ENCODE measurements around the gene ZNF423.

Gene ZNF423

DNA sequence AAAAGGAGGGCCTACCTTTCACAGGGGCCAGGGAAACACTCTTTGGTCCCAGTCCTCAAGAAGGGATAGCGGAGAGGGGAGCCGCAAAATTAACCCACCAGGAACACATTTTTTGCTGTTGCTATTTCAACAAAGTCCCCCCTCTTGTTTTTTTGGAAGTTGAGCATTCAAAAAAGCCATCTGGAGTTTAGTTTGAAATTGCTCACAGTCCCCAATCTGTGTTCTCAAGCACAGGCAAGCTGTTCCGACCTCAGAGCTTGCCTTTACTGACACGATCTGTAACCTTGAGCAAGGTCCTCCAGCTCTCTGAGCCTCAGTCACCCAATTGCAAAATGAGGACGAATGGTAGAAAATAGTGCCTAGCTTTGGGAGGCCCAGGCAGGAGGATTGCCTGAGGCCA lies 131.1 kb downstream of the ZNF423 start:
- no peak for DNase-seq (ENCODE audit: low read depth)

DNA sequence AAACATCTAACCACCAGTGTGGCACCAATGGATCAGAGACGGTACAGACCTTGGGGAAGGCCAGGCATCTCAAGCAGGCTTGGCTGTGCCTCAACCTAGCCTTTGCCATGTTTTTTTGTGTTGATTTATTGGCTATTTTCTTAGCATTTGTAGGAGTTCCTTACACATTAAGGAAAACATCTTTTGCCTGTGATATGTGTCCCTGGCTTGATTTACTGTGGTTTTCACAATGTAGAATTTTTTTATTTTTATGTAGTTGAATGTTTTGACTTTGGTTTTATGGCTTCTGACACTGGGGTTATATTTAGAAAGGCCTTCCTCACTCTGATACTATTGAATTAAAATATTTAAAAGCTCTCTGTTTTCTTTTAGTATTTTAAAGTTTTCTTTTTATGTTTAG lies 132.6 kb downstream of the ZNF423 start:
- DNase-seq (ENCODE audit: low read depth): no peak

DNA sequence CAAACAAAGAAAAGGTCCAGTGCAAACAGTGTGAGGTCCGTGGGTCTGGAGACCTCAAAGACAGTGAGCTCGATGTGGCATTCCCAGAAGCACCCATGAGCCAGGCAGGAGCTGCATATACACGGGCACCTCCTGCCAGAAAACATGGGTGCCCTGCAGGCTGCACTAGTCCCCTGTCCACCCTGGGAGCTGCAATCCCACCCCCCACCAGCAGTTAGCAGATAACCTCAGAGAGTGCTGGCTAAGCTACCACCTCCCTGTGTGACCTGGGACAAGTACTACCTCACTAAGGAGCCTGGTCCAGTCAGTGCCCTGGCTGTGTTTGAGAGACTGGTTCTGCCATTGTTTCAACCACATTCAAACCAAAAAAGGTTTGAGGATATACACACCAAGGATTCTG lies 135.7 kb downstream of the ZNF423 start:
- no peak for DNase-seq (ENCODE audit: low read depth)

DNA sequence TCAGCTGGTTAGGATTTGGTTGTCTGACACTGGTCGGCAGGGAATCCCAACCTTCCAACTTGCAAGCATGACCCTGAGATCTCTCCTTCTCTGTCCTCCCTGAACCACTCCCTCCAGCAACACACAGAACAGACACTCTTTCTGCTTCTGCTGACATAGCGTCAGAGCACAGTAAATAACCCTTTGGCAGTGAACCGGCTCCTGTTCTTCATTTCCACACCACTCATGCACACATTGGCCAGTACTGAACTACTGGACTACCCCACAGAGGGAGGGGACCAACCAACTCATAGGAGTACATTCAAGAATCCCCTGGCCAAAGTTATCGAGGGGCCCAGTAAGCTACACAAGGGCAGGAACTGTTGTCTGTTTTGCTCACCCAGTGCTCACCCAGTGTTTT lies 138.2 kb downstream of the ZNF423 start:
- no peak for DNase-seq (ENCODE audit: low read depth)

DNA sequence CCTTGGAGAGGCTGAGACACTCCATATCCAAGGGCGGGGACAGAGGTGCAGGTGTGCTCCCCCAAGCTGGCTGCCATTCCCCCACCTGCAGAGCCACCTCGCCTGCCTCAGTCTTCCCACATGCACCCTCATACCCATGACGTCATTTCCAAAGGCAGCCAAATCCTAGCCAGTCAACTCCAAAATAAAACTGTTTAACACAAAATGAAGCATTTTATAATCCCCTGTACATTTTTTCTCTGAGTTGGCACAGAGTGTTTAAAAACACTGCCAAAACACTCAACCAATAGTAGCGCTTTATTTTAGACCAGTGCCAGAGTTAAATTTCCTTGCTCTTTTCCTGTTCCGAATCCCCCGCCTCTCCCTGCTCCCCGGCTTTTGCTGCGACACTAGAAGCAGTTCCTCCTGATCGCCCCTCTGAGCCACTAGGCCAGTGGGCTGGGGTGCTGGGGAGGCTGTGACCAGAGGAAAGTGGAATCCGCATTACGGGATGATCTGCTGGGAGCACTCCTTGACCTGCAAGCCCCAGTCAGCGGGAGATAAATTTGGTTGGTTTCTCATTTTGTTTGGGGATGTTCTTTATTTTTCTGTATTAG lies 139.5 kb downstream of the ZNF423 start:
- no peak for DNase-seq (ENCODE audit: low read depth)

DNA sequence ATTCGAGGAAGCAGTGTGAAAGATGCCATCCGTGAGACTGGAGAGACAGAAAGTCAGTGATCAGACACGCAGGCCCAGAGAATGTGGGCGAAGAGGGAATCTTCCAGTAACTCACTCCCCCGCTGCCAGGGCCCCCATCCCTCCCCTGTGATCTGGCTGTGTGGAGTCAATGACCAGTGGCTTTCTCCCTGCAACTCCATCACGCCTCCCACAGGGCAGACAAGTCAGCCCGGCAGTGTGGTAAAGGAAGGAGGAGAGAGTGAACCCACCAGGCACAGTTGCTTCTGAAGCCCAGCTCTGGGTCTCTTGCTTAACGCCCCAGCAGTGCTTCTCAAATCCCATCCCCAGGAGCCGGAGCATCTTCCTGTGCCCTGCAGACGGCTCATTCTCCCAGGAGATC lies 142.1 kb downstream of the ZNF423 start:
- DNase-seq (ENCODE audit: low read depth): no peak

DNA sequence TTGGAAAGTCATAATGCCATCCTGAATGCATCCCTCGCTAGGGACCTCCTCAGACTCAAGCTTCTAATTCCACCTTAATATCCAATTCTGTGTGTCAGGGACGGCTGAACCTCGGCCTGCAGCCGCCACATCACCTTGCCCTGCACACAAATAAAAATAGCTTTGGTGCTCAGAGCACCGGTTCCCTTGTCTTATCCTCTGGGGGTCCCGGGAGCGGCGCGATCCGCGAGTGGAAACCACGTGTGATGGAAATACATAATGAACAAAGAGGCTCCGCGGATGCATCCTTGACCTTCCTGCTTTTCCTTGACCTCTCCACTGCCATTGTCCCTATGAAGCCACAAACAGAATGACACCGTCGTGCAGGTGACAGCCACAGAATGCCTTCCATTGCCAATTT lies 143.4 kb downstream of the ZNF423 start:
- DNase-seq (ENCODE audit: low read depth): no peak

DNA sequence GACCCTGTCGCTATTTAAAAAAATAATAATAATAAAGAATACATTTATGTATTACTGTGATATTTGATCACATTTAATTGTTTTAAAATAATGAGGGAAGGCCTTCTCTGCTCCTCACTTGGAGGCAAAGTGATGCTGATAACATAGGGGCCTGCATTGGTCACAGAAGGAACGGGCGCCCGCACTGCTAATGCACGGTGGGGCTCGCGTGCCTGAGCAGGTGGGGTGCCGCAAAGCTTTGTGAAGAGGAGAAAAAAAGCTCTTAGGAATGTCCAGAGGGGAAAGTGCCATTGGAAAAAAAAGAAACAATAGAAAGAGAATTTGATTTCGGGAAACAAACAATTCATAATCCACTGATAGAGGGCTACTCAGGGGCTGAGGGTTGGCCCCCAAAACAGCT lies 143.8 kb downstream of the ZNF423 start:
- DNase-seq (ENCODE audit: low read depth): no peak

DNA sequence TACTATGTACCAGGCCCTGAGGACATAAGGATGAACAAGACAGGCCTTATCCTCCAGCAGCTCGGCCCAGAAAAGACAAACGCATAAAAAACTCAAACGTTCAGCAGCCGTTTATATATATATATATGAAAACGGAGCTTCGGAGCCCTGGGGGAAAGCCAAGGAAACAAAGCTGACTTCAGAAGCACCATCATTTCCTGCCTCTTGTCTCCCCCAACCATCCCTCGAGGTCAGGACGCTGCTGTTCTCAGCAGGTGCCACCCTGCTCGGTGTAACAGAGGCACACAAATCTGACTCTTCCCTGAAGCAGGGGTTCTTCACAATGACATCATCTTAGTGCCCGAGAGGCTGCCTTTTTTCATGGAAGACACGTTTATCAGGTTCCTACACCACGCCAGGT lies 146.9 kb downstream of the ZNF423 start:
- no peak for DNase-seq (ENCODE audit: low read depth)

DNA sequence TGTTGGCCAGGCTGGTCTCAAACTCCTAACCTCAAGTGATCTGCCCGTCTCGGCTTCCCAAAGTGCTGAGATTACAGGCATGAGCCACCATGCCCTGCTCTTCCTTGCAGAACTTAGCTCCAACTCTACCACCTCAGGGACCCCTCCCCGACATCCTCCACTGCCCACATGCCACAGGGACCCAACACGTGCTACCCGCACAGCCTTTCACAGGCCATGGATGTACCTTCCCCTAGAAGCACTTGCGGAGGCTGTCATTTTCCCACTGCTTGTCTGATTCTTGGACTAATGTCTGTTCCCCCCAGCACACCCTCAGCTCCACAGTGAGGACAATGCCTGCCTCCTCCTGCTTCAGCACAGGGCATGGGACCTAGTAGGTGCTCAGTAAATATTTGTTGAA lies 147.4 kb downstream of the ZNF423 start:
- DNase-seq (ENCODE audit: low read depth): no peak

DNA sequence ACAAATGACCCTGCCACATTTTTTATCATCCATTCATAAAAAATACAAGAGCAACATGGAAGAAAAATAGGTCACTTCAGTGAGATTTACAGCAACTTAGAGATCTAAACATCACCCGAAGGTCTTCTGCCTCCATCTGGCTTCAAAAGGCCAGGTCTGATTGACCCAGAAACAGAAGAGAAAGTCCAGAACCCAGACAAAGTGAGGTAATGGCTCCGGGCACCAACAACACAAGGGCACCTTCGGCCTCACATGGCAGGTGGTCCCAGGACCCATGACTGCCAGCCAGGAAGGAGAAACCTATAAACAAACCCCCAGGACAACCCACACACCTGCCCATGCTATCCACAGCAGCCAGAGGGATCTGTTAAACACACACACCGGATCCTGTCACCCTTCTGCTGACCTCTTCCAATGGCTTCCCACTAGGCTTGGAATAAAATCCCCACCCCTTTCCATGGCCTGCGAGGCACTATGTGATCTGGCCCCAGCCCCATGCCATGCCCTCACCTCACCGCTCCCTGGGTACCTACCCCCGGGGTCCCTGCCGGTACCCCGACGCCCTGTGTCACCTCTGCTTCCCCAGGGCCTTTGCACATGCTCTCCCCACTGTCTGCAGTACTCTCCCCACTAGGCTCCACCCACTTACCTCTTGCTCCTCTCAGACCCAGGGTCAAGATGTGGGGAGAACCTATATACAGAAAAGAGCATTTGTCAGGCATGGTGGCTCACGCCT lies 149.1 kb downstream of the ZNF423 start:
- DNase-seq (ENCODE audit: low read depth): no peak

DNA sequence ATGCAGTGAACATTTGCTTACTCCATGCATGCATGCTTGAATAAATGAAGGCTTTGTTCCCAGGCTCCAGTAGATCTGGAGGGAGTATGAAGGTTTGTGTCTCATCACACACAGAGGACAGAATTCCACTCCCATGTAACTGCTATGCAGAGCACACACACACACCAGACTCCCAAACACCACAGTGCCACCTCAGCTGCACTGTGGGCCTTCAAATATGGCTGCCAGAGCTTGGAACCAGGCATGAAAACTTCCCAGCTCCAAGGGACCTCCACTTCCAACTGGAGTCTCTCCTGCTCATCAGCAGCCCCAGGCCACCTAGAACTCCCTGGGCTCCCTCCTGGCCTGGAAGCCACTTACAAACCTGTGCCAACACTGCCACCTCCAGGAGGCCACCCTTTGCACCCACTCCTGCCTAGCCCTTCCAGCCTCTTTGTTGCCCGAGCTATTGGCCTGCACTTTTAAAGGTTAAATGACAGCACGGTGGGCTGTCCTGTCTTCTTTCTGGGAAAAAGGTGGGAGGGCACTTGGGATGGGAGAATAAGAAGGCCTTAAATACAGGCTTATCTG lies 151.2 kb downstream of the ZNF423 start:
- DNase-seq (ENCODE audit: low read depth): peak; percentile 10

DNA sequence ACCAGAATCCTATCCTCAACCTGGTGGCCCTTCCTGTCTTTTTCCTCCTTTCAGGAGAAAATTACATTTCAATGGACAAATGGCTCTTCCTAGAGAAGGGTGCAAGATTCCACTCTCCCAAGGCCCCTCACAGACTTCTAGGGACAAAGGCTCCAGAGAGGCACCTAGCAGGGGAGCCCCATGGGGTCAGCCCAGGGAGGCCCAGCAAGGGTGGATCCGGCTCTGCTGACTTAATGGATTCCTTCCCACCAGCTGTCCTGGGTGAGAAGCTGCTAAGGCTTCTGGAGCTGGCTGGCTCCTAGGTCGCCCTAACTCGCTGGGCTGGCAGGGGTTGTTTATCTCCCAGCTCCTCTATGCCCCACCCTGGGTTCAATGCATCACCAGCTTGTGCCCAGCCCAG lies 152.4 kb downstream of the ZNF423 start:
- no peak for DNase-seq (ENCODE audit: low read depth)

DNA sequence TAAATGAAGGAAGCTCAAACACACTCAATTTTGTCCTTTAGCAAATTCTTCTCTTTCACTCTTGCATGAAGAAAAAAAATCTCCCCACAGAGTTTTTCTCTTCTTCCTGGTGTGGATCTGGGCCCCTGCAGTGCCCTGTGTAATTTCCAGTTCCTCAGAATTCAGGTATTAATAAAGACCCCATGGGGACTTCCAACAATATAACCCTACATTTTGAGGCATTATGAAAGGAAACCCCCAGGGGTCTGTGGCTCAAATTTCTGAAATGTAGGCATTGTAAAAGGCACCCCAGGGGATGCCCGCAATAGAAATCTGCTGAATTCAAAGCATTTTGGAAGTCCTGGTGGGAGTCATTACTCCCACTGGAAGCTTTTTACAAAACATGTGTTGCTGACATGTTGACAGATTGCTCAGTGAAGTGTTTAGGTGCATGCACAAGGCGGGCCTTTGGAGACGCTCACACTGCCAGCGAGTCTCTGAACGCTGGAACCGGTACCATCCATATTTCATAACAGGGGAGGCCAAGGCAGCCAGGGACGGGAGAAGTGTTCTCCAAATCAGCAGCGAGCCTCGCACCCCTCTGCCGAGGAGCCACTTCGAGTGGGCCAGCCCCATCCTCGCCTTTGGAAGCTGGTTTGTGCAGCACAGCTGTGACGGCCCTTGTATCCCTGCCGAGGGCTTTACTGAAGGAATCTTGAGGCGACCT lies 154.0 kb downstream of the ZNF423 start:
- peak; percentile 20 for DNase-seq (ENCODE audit: low read depth)

DNA sequence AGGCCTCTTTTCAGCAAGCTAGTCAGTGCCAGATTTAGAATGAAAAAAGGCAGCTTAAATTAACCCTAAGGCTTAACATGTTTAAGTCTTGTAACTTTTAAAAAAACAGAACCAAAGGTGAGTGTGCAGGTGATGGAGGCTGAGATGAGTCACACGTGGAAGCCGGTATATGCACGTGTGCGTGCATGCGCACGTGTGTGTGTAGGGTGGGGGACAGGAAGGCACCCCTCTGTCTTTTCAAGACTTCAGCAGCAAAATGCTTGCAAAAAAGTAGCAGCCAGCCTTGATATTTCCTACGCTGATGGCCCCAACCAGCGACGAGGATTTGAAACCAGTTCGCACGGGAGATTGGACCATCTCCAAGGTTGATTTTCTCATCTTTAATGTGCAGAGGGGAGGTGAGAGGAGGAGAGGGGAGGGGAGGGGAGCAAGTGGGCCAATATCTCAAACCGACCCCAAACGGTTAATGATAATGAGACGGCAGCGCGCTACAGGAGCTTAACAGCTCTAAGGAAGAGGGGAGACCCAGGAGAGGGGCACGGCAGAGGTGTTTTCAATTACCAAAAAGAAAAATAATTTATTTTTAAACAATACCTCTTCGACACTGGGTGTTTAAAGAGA lies 154.7 kb downstream of the ZNF423 start:
- no peak for DNase-seq (ENCODE audit: low read depth)

DNA sequence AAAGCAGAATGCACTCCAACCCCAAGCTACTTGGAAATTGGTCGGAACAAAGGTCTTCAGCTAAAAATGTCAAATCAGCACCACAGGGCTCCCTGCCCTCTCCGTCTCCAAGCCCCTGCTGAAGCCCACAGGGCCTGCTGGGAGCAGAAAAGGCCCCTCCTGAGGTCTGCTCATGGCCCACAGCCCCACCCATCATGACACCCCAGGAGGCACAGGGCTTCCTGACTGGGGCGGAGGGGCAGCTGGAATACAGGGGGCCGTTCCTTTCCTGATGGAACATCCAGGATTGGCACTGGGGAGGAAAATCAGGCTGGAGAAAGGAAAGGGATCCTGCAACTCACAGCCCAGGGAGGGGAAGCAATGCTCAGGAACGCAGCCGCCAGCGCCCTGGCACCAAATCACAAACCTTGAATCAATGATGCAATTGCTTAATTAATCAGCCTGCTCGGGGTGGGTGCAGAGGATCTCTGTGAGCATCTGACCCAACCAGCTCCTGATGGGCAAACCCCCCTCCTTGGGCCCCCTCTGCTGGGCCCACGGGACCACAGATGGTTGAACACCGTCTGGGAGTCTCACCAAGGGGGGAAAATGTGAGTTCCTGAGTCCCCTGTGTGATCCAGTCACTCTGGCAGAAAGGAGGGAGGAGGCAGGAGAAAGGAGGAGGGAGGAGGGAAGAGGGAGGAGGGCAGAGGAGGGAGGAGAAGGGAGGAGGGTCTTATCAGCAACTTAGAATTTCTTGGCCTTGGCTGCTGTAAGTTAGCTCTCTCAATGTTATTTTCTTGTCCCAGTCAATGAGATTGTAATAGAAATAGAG lies 155.5 kb downstream of the ZNF423 start:
- no peak for DNase-seq (ENCODE audit: low read depth)

DNA sequence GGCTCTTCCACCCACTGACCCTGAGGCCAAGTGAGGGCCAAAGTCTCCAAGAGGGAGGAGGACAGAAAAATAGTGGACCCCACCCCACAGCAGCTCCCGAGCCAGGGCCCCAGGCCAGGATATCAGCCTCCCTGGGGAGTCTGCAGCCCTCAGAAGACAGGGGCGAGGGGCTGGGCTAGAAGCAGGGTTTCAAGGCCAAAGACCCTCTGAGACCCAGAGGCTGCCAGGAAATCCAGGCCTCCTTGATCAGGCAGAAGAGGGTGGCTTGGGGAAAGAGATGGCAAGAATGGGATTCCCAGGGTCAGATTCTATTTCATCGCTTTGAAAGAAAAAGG lies 156.1 kb downstream of the ZNF423 start:
- DNase-seq (ENCODE audit: low read depth): no peak

DNA sequence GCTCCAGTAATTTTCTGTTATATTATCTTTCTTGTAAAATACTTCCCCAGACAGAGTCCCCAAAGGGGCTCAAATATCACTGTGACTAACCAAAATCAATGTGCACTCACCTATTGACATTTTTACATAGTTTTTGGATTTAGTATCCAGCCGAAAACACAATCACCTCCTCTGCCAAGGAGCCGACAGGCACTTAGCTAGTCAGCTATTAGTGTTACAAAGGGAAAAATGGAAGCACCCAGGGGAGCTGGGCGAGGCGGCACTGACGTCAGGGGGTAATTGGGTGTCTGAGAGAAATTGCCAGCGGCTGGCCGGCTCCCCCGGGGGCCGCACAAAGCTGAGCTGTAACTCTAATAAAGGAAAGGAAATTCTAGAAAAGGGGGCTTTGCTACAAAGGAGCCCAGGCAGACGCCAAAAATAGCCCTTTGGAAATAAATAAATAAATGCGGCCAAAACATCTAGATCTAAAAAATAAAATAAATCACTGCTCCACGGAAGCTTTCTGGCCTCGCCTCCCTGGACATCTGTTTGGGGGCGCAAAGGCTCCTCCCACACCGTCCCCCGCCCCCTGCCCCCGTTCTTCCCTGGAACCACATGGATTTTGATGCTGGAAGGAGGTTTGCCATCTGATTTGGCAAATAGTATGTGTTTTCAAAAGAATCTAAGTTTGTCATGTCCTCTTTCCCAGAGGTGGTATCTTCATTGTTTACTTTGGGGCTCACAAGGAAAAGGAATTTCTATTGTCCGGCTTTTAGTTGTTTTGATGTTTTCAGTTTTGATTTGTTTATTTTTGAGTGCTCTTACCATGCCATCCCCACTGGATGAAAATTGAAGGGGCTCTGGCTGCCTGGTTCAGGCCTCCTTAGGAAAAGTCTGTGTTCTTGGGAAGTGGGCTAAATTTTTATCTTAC lies 156.7 kb downstream of the ZNF423 start:
- DNase-seq (ENCODE audit: low read depth): peak; percentile 16

DNA sequence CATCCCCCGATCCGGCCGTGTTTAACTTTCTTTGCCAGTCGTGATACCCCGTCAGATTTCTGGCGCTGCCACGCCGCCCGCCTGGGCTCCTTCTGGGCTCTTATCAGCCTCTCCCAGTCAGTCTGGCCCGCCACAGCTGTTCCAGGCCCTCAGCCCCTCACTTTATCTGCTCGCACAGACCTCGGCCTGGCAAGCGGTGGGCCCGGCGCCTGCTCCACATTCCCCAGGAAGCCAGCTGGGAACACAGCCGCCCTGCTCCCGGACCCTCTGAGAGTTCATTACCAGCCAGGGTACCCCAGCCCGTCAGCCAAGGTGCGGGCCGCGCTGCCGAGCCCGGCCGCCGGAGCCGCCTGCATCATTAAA lies 157.5 kb downstream of the ZNF423 start:
- DNase-seq (ENCODE audit: low read depth): no peak

DNA sequence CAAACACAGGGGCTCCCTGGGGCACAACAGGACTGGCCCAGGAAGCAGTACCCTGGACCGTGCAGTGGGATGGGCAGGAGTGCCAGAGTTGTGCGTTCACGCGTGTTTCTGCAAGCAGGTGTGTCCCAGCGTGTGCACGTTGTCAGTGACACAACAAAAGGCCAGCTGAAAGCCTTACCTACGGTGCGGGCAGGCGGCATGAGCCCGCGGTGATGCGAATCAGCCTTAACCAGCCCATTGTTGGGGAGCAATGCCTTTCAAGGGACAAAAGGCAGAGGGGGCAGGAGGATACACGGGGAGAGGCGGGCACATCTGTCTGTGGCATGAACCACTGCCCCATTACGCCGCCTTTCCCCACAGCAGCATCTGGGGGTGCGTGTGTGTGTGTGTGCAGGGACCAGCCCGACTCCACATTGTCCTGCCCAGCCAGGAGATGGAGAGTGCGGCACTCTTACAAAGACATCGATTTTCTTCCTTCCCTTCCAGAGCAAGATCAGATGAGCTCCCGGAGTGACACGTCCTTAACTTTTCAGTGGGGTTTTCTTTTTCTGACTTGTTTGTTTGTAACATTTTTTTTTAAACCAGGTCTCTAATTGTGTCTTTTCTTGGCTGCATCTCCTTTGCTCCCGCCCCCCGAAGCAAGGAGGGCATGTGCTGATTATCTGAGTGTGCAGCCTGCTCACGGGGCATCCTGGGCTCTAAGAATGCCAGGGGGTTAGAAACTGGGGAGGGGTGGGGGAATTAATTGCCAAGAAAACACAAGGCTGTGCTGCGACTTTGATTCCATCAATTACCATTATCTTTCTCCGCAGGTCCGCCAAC lies 158.1 kb downstream of the ZNF423 start:
- DNase-seq (ENCODE audit: low read depth): no peak
